ENCODE data around the gene ZNF586. TPM values are rescaled to one million over a fixed set of nuclear protein-coding genes. Genes with fewer than 3 reads are reported as not detected.

Gene ZNF586
- total and polyA plus RNA-seq, 5 experiments from 2014 or later: 17.7 to 46.9 (median 21.5) TPM

Other genes with a start within 250 kb of the ZNF586 start
- 10 to 100 TPM; 24.7 to 25.5 TPM for gene ZNF549, start 242.3 kb upstream of the ZNF586 start, total RNA-seq
- 1 to 10 TPM; 6.3 to 9.1 (median 8.6) TPM for gene ZNF549, start 242.3 kb upstream of the ZNF586 start, polyA plus RNA-seq
- 10 to 100 TPM; 49.5 to 51.1 TPM for gene ZNF550, start 209.8 kb upstream of the ZNF586 start, total RNA-seq
- 10 to 100 TPM in 1 of 3 donors, 1 to 10 TPM in 2; 4.1 to 17.8 (median 6.1) TPM for gene ZNF550, start 209.8 kb upstream of the ZNF586 start, polyA plus RNA-seq
- gene ZNF416, start 190.8 kb upstream of the ZNF586 start, total RNA-seq: 10 to 100 TPM; 14.4 to 16.0 TPM
- 1 to 10 TPM; 4.1 to 7.6 (median 4.3) TPM for gene ZNF416, start 190.8 kb upstream of the ZNF586 start, polyA plus RNA-seq
- gene ZIK1, start 185.5 kb upstream of the ZNF586 start, total RNA-seq: 10 to 100 TPM; 23.9 to 24.9 TPM
- 10 to 100 TPM in 1 of 3 donors, 1 to 10 TPM in 2; 4.2 to 11.4 (median 7.9) TPM for gene ZIK1, start 185.5 kb upstream of the ZNF586 start, polyA plus RNA-seq
- gene ZNF530, start 169.8 kb upstream of the ZNF586 start, total RNA-seq: 10 to 100 TPM; 11.6 to 14.2 TPM
- 1 to 10 TPM in 2 of 3 donors, under 1 TPM in 1; 0.98 to 5.6 (median 5.4) TPM for gene ZNF530, start 169.8 kb upstream of the ZNF586 start, polyA plus RNA-seq
- 10 to 100 TPM; 45.6 to 48.1 TPM for gene ZNF134, start 155.4 kb upstream of the ZNF586 start, total RNA-seq
- gene ZNF134, start 155.4 kb upstream of the ZNF586 start, polyA plus RNA-seq: 10 to 100 TPM in 2 of 3 donors, 1 to 10 TPM in 1; 9.6 to 15.1 (median 13.7) TPM
- gene ZNF211, start 136.5 kb upstream of the ZNF586 start, total RNA-seq: 10 to 100 TPM; 49.9 to 56.6 TPM
- gene ZNF211, start 136.5 kb upstream of the ZNF586 start, polyA plus RNA-seq: 10 to 100 TPM; 13.5 to 18.5 (median 15.5) TPM
- gene ZSCAN4, start 100.7 kb upstream of the ZNF586 start, total RNA-seq: not detected
- not detected for gene ZSCAN4, start 100.7 kb upstream of the ZNF586 start, polyA plus RNA-seq
- gene ZNF551, start 87.7 kb upstream of the ZNF586 start, total RNA-seq: 10 to 100 TPM; 24.7 to 28.1 TPM
- 10 to 100 TPM in 2 of 3 donors, 1 to 10 TPM in 1; 8.1 to 10.5 (median 10.3) TPM for gene ZNF551, start 87.7 kb upstream of the ZNF586 start, polyA plus RNA-seq
- 10 to 100 TPM; 60.5 to 60.6 TPM for gene ZNF154, start 60.5 kb upstream of the ZNF586 start, total RNA-seq
- 1 to 10 TPM; 1.1 to 2.4 (median 1.2) TPM for gene ZNF154, start 60.5 kb upstream of the ZNF586 start, polyA plus RNA-seq
- gene ZNF671, start 42.1 kb upstream of the ZNF586 start, total RNA-seq: 10 to 100 TPM; 46.0 to 46.8 TPM
- gene ZNF671, start 42.1 kb upstream of the ZNF586 start, polyA plus RNA-seq: 10 to 100 TPM; 17.2 to 28.0 (median 24.7) TPM
- gene ZNF776, start 22.9 kb upstream of the ZNF586 start, total RNA-seq: 10 to 100 TPM; 42.9 to 52.0 TPM
- gene ZNF776, start 22.9 kb upstream of the ZNF586 start, polyA plus RNA-seq: 10 to 100 TPM in 1 of 3 donors, 1 to 10 TPM in 2; 8.2 to 11.9 (median 8.4) TPM
- 10 to 100 TPM; 17.3 to 21.8 TPM for gene ZNF552, start 45.2 kb downstream of the ZNF586 start, total RNA-seq
- 10 to 100 TPM in 1 of 3 donors, 1 to 10 TPM in 2; 6.4 to 12.4 (median 7.4) TPM for gene ZNF552, start 45.2 kb downstream of the ZNF586 start, polyA plus RNA-seq
- gene ZNF587B, start 60.6 kb downstream of the ZNF586 start, total RNA-seq: 10 to 100 TPM; 29.1 to 29.9 TPM
- gene ZNF587B, start 60.6 kb downstream of the ZNF586 start, polyA plus RNA-seq: 1 to 10 TPM in 1 of 3 donors, under 1 TPM in 2; 0.27 to 1.3 (median 0.76) TPM
- gene ZNF587, start 80.2 kb downstream of the ZNF586 start, total RNA-seq: 10 to 100 TPM; 61.9 to 69.2 TPM
- 1 to 10 TPM; 1.3 to 7.4 (median 4.7) TPM for gene ZNF587, start 80.2 kb downstream of the ZNF586 start, polyA plus RNA-seq
- 10 to 100 TPM; 84.6 to 85.1 TPM for gene ZNF814, start 119.4 kb downstream of the ZNF586 start, total RNA-seq
- 10 to 100 TPM; 13.2 to 32.2 (median 20.9) TPM for gene ZNF814, start 119.4 kb downstream of the ZNF586 start, polyA plus RNA-seq
- 10 to 100 TPM; 44.2 to 50.1 TPM for gene ZNF417, start 146.9 kb downstream of the ZNF586 start, total RNA-seq
- 1 to 10 TPM; 1.6 to 6.0 (median 1.8) TPM for gene ZNF417, start 146.9 kb downstream of the ZNF586 start, polyA plus RNA-seq
- gene ZNF418, start 165.7 kb downstream of the ZNF586 start, total RNA-seq: 10 to 100 TPM; 28.0 to 31.8 TPM
- gene ZNF418, start 165.7 kb downstream of the ZNF586 start, polyA plus RNA-seq: 1 to 10 TPM in 2 of 3 donors, not detected in 1; 1.0 to 2.1 TPM
- gene ZNF256, start 178.0 kb downstream of the ZNF586 start, total RNA-seq: 10 to 100 TPM; 21.8 to 22.8 TPM
- 1 to 10 TPM; 4.5 to 6.2 (median 4.9) TPM for gene ZNF256, start 178.0 kb downstream of the ZNF586 start, polyA plus RNA-seq
- gene C19orf18, start 204.9 kb downstream of the ZNF586 start, total RNA-seq: 1 to 10 TPM; 2.2 to 2.9 TPM
- gene C19orf18, start 204.9 kb downstream of the ZNF586 start, polyA plus RNA-seq: under 1 TPM in 1 of 3 donors, not detected in 2; 0.24 TPM
- 10 to 100 TPM; 52.6 to 53.2 TPM for gene ZNF606, start 233.1 kb downstream of the ZNF586 start, total RNA-seq
- 1 to 10 TPM; 2.1 to 6.5 (median 6.0) TPM for gene ZNF606, start 233.1 kb downstream of the ZNF586 start, polyA plus RNA-seq